HepG2 (cell line): ENCODE data around the gene ZBP1. TPM values are rescaled to one million over a fixed set of nuclear protein-coding genes. Genes with fewer than 3 reads are reported as not detected.

Source experiments
- ERF ChIP-seq: IDR thresholded peaks from 2 replicates; pipeline ENCODE4 v1.6.1; 2018; ENCODE audit warnings: missing biosample characterization, missing genetic modification reagents
- GABPB1 ChIP-seq: IDR thresholded peaks from 2 replicates; pipeline ENCODE4 v1.6.1; 2016; ENCODE audit warnings: mild to moderate bottlenecking, missing genetic modification reagents, moderate library complexity, missing compliant biosample characterization
- GZF1 ChIP-seq: sonication (generic); formaldehyde crosslinking; IDR thresholded peaks from 2 replicates; pipeline ENCODE4 v1.5.1; 2020; ENCODE audit warnings: mild to moderate bottlenecking, missing genetic modification reagents
- HDAC1 ChIP-seq: sonication (generic); formaldehyde crosslinking; IDR thresholded peaks from 2 replicates; pipeline ENCODE4 v1.5.1; 2020; ENCODE audit warnings: mild to moderate bottlenecking, missing genetic modification reagents
- JUND ChIP-seq: sonication (generic); formaldehyde crosslinking; IDR thresholded peaks from 2 replicates; pipeline ENCODE4 v1.8.0; 2022; ENCODE audit warnings: mild to moderate bottlenecking, missing genetic modification reagents
- KLF15 ChIP-seq: sonication (generic); formaldehyde crosslinking; IDR thresholded peaks from 2 replicates; pipeline ENCODE4 v1.8.1; 2023; ENCODE audit warnings: borderline replicate concordance, mild to moderate bottlenecking, inconsistent platforms, missing genetic modification reagents, mixed read lengths
- NFYC ChIP-seq: IDR thresholded peaks from 2 replicates; pipeline ENCODE4 v1.6.1; 2016; ENCODE audit warnings: missing genetic modification reagents, missing compliant biosample characterization
- PBX2 ChIP-seq: IDR thresholded peaks from 2 replicates; pipeline ENCODE4 v1.6.1; 2016; ENCODE audit warnings: control low read depth
- POLR2A ChIP-seq, 2 experiments: IDR thresholded peaks; 2 replicates each; pipeline ENCODE4 v1.6.1; 2011; ENCODE audit warnings: low read depth in 2 of 2, low read length in 2 of 2, mild to moderate bottlenecking in 1 of 2, moderate library complexity in 1 of 2; ENCODE audit not compliant: insufficient read depth in 1 of 2
- RARG ChIP-seq: sonication (generic); formaldehyde crosslinking; IDR thresholded peaks from 2 replicates; pipeline ENCODE4 v1.4.0; 2020; ENCODE audit warnings: low read depth, mild to moderate bottlenecking, missing genetic modification reagents
- SAFB2 ChIP-seq: sonication (generic); formaldehyde crosslinking; IDR thresholded peaks from 2 replicates; pipeline ENCODE4 v1.5.1; 2020; ENCODE audit warnings: missing genetic modification reagents, low read depth, mild to moderate bottlenecking, borderline replicate concordance
- ZNF230 ChIP-seq: sonication (generic); formaldehyde crosslinking; IDR thresholded peaks from 2 replicates; pipeline ENCODE4 v1.4.0; 2020; ENCODE audit warnings: mild to moderate bottlenecking, missing genetic modification reagents
- ZNF292 ChIP-seq: sonication (generic); formaldehyde crosslinking; IDR thresholded peaks from 2 replicates; pipeline ENCODE4 v1.8.1; 2022; ENCODE audit warnings: mild to moderate bottlenecking, low read depth, missing genetic modification reagents, borderline replicate concordance
- ZNF609 ChIP-seq: sonication (generic); formaldehyde crosslinking; IDR thresholded peaks from 2 replicates; pipeline ENCODE4 v1.4.0; 2020; ENCODE audit warnings: mild to moderate bottlenecking, missing genetic modification reagents, borderline replicate concordance
- polyA plus RNA-seq, 8 experiments: library from polyadenylated mRNA; depleted of rRNA in 3 of 8; stranded (reverse) in 7 of 8; unstranded in 1 of 8; fragments of >200 nt; fragmentation: Illumina TruSeq in 4 of 8; extraction: Trizol in 4 of 8; gene quantifications; 2 replicates each; pipeline versions ENCODE4 v1.2.1 to v1.2.3, GENCODE V29; 2011 to 2016; ENCODE audit warnings: low read depth in 4 of 8, missing spikeins in 1 of 8, mixed read lengths in 1 of 8; ENCODE audit not compliant: insufficient read depth in 1 of 8
- total RNA-seq, 5 experiments: library from RNA; depleted of rRNA; stranded (reverse); fragments of >200 nt; fragmentation: Illumina TruSeq; extraction: Trizol; gene quantifications; 2 replicates each; pipeline ENCODE4 v1.2.3, GENCODE V29; 2016; ENCODE audit warnings: low read depth in 1 of 5
- TF ChIP-seq, protein P1 (sequence below): IDR thresholded peaks from 2 replicates; pipeline ENCODE4 v1.4.0; 2020; ENCODE audit warnings: mild to moderate bottlenecking, missing genetic modification reagents
- TF ChIP-seq, protein P2 (sequence below): sonication (generic); formaldehyde crosslinking; IDR thresholded peaks from 2 replicates; pipeline ENCODE4 v1.4.0; 2020; ENCODE audit warnings: missing genetic modification reagents

Gene ZBP1
- total and polyA plus RNA-seq, 2 of the 13 experiments (the other 11 are each of a cell fraction or from before 2014, with no cell fraction given): not detected

- TF ChIP-seq, protein P1, sequence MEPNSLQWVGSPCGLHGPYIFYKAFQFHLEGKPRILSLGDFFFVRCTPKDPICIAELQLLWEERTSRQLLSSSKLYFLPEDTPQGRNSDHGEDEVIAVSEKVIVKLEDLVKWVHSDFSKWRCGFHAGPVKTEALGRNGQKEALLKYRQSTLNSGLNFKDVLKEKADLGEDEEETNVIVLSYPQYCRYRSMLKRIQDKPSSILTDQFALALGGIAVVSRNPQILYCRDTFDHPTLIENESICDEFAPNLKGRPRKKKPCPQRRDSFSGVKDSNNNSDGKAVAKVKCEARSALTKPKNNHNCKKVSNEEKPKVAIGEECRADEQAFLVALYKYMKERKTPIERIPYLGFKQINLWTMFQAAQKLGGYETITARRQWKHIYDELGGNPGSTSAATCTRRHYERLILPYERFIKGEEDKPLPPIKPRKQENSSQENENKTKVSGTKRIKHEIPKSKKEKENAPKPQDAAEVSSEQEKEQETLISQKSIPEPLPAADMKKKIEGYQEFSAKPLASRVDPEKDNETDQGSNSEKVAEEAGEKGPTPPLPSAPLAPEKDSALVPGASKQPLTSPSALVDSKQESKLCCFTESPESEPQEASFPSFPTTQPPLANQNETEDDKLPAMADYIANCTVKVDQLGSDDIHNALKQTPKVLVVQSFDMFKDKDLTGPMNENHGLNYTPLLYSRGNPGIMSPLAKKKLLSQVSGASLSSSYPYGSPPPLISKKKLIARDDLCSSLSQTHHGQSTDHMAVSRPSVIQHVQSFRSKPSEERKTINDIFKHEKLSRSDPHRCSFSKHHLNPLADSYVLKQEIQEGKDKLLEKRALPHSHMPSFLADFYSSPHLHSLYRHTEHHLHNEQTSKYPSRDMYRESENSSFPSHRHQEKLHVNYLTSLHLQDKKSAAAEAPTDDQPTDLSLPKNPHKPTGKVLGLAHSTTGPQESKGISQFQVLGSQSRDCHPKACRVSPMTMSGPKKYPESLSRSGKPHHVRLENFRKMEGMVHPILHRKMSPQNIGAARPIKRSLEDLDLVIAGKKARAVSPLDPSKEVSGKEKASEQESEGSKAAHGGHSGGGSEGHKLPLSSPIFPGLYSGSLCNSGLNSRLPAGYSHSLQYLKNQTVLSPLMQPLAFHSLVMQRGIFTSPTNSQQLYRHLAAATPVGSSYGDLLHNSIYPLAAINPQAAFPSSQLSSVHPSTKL (CRISPR knock-in tag): peak; percentile 59; the same call in 1 of the 2 replicates
- no peak for TF ChIP-seq KLF15 (CRISPR knock-in tag)
- TF ChIP-seq POLR2A (IDR thresholded peaks at IDR 0.05; ENCODE audit: insufficient read depth in 1 of 2, low read depth in 2 of 2, low read length in 2 of 2): peak; percentile 37 to 40; a peak in 2 of 4 replicates
- no peak for TF ChIP-seq SAFB2 (CRISPR knock-in tag)
- 0 out of 2 replicates have a peak, but pooled peaks have one; percentile 38 for TF ChIP-seq ERF
- TF ChIP-seq ZNF609 (CRISPR knock-in tag): peak; percentile 78
- TF ChIP-seq, protein P2, sequence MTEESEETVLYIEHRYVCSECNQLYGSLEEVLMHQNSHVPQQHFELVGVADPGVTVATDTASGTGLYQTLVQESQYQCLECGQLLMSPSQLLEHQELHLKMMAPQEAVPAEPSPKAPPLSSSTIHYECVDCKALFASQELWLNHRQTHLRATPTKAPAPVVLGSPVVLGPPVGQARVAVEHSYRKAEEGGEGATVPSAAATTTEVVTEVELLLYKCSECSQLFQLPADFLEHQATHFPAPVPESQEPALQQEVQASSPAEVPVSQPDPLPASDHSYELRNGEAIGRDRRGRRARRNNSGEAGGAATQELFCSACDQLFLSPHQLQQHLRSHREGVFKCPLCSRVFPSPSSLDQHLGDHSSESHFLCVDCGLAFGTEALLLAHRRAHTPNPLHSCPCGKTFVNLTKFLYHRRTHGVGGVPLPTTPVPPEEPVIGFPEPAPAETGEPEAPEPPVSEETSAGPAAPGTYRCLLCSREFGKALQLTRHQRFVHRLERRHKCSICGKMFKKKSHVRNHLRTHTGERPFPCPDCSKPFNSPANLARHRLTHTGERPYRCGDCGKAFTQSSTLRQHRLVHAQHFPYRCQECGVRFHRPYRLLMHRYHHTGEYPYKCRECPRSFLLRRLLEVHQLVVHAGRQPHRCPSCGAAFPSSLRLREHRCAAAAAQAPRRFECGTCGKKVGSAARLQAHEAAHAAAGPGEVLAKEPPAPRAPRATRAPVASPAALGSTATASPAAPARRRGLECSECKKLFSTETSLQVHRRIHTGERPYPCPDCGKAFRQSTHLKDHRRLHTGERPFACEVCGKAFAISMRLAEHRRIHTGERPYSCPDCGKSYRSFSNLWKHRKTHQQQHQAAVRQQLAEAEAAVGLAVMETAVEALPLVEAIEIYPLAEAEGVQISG: peak; percentile 52
- TF ChIP-seq ZNF292 (CRISPR knock-in tag): peak; percentile 50
- TF ChIP-seq RARG: no peak
- 0 out of 2 replicates have a peak, but pooled peaks have one; percentile 9 for TF ChIP-seq GABPB1 (CRISPR knock-in tag)
- TF ChIP-seq NFYC (CRISPR knock-in tag): no peak
- TF ChIP-seq JUND: 0 out of 2 replicates have a peak, but pooled peaks have one; percentile 58
- peak; percentile 94 for TF ChIP-seq GZF1 (CRISPR knock-in tag)
- peak; percentile 64; the same call in 1 of the 2 replicates for TF ChIP-seq HDAC1
- TF ChIP-seq ZNF230: peak; percentile 80; the same call in 1 of the 2 replicates
- peak; percentile 69 for TF ChIP-seq PBX2 (CRISPR knock-in tag)
Observed at GRCh38 chr20:57568088-57568896, 51.9 kb downstream of the ZBP1 start (continued).
